A673 (cell line): ENCODE results near the gene RTN4. TPM values are rescaled to one million over a fixed set of nuclear protein-coding genes. Genes with fewer than 3 reads are reported as not detected.

Experiments
- BruUV-seq: library from RNA; stranded (reverse); fragments of 400-500 nt; replicated peaks from 2 replicates; lab custom pipeline; 2021; lab: Mats Ljungman, UMichigan
- CTCF ChIA-PET: fragments of 300-600 bp; sonication (Branson Sonifier 250); formaldehyde crosslinking; loops from one replicate; lab custom pipeline; 2022; ENCODE audit warnings: antibody characterized with exemption; lab: Charles Lee
- POLR2A ChIA-PET: fragments of 300-600 bp; sonication (Branson Sonifier 250); formaldehyde crosslinking; loops from one replicate; lab custom pipeline; 2022; ENCODE audit warnings: antibody characterized with exemption; ENCODE audit not compliant: low non-redundant PET; lab: Charles Lee
- DNase-seq: peaks from one replicate; pipeline ENCODE4 v3.0.0-alpha.2; 2015; ENCODE audit warnings: low spot score
- H3K27ac ChIP-seq: fragments of 200-600 bp; sonication (generic); 2 replicates; pipeline ENCODE4 v1.5.1; 2016; ENCODE audit warnings: mixed run types, low read depth, mild to moderate bottlenecking, mixed read lengths, antibody characterized with exemption, low read length; ENCODE audit not compliant: poor library complexity, severe bottlenecking
- H3K27me3 ChIP-seq: fragments of 200-600 bp; sonication (generic); replicated peaks from 2 replicates; pipeline ENCODE4 v1.6.1; 2017; ENCODE audit warnings: mixed run types, low read depth, mild to moderate bottlenecking, mixed read lengths, antibody characterized with exemption, low read length; ENCODE audit not compliant: insufficient read depth, poor library complexity
- H3K36me3 ChIP-seq: fragments of 200-600 bp; sonication (generic); 2 replicates; pipeline ENCODE4 v1.6.1; 2016; ENCODE audit warnings: mixed run types, mild to moderate bottlenecking, mixed read lengths, antibody characterized with exemption, low read length; ENCODE audit not compliant: insufficient read depth, poor library complexity, severe bottlenecking
- H3K4me1 ChIP-seq: fragments of 200-600 bp; sonication (generic); 2 replicates; pipeline ENCODE4 v1.6.1; 2017; ENCODE audit warnings: mixed run types, mild to moderate bottlenecking, mixed read lengths, antibody characterized with exemption, low read length; ENCODE audit not compliant: insufficient read depth, poor library complexity, severe bottlenecking
- H3K4me3 ChIP-seq: fragments of 200-600 bp; sonication (generic); 2 replicates; pipeline ENCODE4 v1.5.1; 2016; ENCODE audit warnings: low read depth, mixed run types, mild to moderate bottlenecking, mixed read lengths, low read length; ENCODE audit not compliant: poor library complexity, severe bottlenecking
- H3K9me3 ChIP-seq: fragments of 200-600 bp; sonication (generic); 2 replicates; pipeline ENCODE4 v1.6.1; 2016; ENCODE audit warnings: mixed run types, low read depth, mild to moderate bottlenecking, mixed read lengths, antibody characterized with exemption, low read length; ENCODE audit not compliant: poor library complexity, severe bottlenecking
- CTCF ChIP-seq: fragments of 300-800, 200-600 bp; sonication (generic); conservative IDR thresholded peaks from 2 replicates; pipeline ENCODE4 v1.5.1; 2017; ENCODE audit warnings: low read depth, mild to moderate bottlenecking, antibody characterized with exemption, low read length, moderate library complexity, mixed read lengths
- EZH2 ChIP-seq: fragments of 200-600 bp; sonication (generic); IDR thresholded peaks from 2 replicates; pipeline ENCODE4 v1.6.1; 2017; ENCODE audit warnings: borderline replicate concordance, low read depth, mild to moderate bottlenecking, mixed read lengths, antibody characterized with exemption, low read length; ENCODE audit not compliant: poor library complexity, severe bottlenecking
- intact Hi-C: fragments of 100-400 bp; cut with micrococcal nuclease; formaldehyde crosslinking; loops from one replicate; pipeline ENCODE4 v1.10.0; 2022; ENCODE audit not compliant: unreplicated experiment
- total RNA-seq: library from RNA; stranded (reverse); gene quantifications from 2 replicates; pipeline ENCODE4 v1.2.3, GENCODE V29; 2021

The RTN4 gene
- total RNA-seq, 1 experiment from 2014 or later, result 275 TPM

GRCh38 chr2:55049043-55049820 is 1.0 kb downstream of the RTN4 start:
- no peaks in the 10 kb centered on the region for H3K9me3 ChIP-seq
- H3K4me1 ChIP-seq, result peaks cover 39% of the 10 kb centered on the region
- BruUV-seq, result no TSS peak
- TF ChIP-seq EZH2 (no peak), CTCF (peak; percentile 81)
- H3K27ac ChIP-seq, result peak overlapping the region; percentile 93
- no peaks in the 10 kb centered on the region for H3K36me3 ChIP-seq
- peak; percentile 86 for DNase-seq
- intact Hi-C loops, result loop anchor here (5.0 to 10.0 kb wide), 2 partner anchors 116 to 147 kb away; no protein-coding TSS in a partner anchor
- ChIA-PET POLR2A (no interaction called here), CTCF (interaction anchor here (0.6 to 1.1 kb wide), 3 partner anchors 39 to 149 kb away, joined by 3 to 4 read pairs (median 3); no protein-coding TSS in a partner anchor)
- no peaks in the 10 kb centered on the region for H3K27me3 ChIP-seq
- peak overlapping the region; percentile 95 for H3K4me3 ChIP-seq

- intact Hi-C loops, result loop anchor here (5.0 to 10.0 kb wide), 2 partner anchors 116 to 146 kb away; no protein-coding TSS in a partner anchor
- Histone ChIP-seq H3K9me3 (no peaks in the 10 kb centered on the region), H3K27ac (peak overlapping the region; percentile 93), H3K4me3 (peak overlapping the region; percentile 95), H3K27me3 (no peaks in the 10 kb centered on the region), H3K4me1 (peaks cover 39% of the 10 kb centered on the region), H3K36me3 (no peaks in the 10 kb centered on the region)
- BruUV-seq, result TSS peak; percentile 31
- CTCF ChIA-PET, result interaction anchor here (0.6 to 1.1 kb wide), 3 partner anchors 38 to 149 kb away, joined by 3 to 4 read pairs (median 3); no protein-coding TSS in a partner anchor
- POLR2A ChIA-PET, result no interaction called here
- TF ChIP-seq CTCF, result no peak
- no peak for TF ChIP-seq EZH2
- DNase-seq, result peak; percentile 44
Observed at GRCh38 chr2:55048508-55049042, 1.7 kb downstream of the RTN4 start.

- Histone ChIP-seq H3K27me3 (no peaks in the 10 kb centered on the region), H3K4me3 (peak overlapping the region; percentile 95), H3K4me1 (peaks cover 38% of the 10 kb centered on the region), H3K36me3 (no peaks in the 10 kb centered on the region), H3K9me3 (no peaks in the 10 kb centered on the region), H3K27ac (peak overlapping the region; percentile 93)
- BruUV-seq, result no TSS peak
- POLR2A ChIA-PET, result no interaction called here
- no peak for TF ChIP-seq CTCF
- intact Hi-C loops, result loop anchor here (5.0 to 10.0 kb wide), 2 partner anchors 117 to 145 kb away; no protein-coding TSS in a partner anchor
- DNase-seq, result peak; percentile 36
- CTCF ChIA-PET, result interaction anchor here (1.1 kb wide), 1 partner anchor 148 kb away, joined by 3 read pairs; no protein-coding TSS in a partner anchor
Observed at GRCh38 chr2:55047677-55048299, 2.5 kb downstream of the RTN4 start.
